Astrocyte of the spinal cord (primary cell): ENCODE data around the gene ELK4.
"Not testable (repeated sequence)": the region's sequence is repeated elsewhere in the genome, so short reads cannot be mapped to it uniquely, and the experiment has no call there.

Source experiments
- DNase-seq: peaks from one replicate; pipeline ENCODE4 v3.0.0; 2011; ENCODE audit warnings: low read depth, low spot score
- H3K4me3 ChIP-seq: 2 replicates; pipeline ENCODE4 v1.5.1; 2011; ENCODE audit warnings: low read depth, mild to moderate bottlenecking, low read length, moderate library complexity
- in situ Hi-C: cut with HindIII; loops from 2 replicates; pipeline ENCODE4 v1.10.0; 2017; ENCODE audit warnings: low sequenced_read_pairs
- TF ChIP-seq, protein P1 (sequence below): IDR thresholded peaks from 2 replicates; pipeline ENCODE4 v1.5.1; 2012; ENCODE audit warnings: low read depth, mild to moderate bottlenecking, low read length, inconsistent platforms

The ELK4 gene

DNA sequence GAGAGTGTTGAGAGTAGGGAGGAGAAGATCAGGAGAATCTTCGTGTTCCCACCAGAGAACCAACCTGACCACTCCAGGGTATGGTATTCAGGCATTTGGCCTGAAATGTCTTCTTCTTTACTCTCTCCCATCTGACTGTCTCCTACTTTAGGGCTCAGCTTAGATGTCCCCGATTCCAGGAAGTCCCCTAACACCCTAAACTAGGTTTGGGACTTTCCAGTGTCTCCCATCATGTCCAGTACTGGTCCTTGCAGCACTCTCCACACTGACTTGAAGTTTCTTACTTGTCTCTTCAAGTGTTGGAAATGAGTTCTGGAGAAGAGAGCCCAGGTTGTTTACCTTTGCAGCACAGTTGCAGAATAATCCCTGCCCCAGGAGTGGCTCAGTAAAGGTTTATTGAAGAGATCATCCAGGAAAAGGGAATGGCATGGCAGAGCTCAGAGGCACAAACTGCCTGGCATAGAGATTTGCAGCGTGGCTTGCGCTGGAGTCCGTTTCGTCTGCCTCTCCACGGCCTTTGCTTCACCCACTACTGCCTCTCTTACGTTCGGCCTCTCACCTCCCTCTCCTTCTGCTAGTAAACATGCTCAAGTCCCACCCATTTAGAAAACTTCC lies 6.2 kb upstream of the ELK4 start:
- TF ChIP-seq, protein P1, sequence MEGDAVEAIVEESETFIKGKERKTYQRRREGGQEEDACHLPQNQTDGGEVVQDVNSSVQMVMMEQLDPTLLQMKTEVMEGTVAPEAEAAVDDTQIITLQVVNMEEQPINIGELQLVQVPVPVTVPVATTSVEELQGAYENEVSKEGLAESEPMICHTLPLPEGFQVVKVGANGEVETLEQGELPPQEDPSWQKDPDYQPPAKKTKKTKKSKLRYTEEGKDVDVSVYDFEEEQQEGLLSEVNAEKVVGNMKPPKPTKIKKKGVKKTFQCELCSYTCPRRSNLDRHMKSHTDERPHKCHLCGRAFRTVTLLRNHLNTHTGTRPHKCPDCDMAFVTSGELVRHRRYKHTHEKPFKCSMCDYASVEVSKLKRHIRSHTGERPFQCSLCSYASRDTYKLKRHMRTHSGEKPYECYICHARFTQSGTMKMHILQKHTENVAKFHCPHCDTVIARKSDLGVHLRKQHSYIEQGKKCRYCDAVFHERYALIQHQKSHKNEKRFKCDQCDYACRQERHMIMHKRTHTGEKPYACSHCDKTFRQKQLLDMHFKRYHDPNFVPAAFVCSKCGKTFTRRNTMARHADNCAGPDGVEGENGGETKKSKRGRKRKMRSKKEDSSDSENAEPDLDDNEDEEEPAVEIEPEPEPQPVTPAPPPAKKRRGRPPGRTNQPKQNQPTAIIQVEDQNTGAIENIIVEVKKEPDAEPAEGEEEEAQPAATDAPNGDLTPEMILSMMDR: no peak
- in situ Hi-C loops: no loop called here
- H3K4me3 ChIP-seq: no peak overlapping the region
- DNase-seq: no peak

DNA sequence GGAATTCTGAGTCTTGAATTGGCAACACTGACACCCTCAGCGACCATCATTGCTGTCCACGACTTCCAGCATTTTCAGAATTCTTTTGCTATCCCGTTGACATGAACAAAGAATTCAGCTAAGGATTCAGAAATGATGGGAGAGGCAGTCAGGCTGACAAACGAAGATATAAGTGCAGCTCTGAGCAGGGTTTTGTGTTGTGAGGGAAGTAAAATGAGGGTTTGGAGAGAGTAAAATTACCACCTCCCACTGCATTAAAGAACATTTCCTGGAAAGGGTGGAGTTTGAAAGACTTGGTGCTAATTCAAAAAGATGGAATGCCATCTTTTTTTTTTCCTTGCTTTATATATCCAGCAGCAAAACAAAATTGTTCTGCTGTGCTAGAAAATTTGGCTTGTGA lies 4.9 kb upstream of the ELK4 start:
- DNase-seq: no peak
- in situ Hi-C loops: no loop called here
- no peak overlapping the region for H3K4me3 ChIP-seq
- TF ChIP-seq, protein P1: no peak

DNA sequence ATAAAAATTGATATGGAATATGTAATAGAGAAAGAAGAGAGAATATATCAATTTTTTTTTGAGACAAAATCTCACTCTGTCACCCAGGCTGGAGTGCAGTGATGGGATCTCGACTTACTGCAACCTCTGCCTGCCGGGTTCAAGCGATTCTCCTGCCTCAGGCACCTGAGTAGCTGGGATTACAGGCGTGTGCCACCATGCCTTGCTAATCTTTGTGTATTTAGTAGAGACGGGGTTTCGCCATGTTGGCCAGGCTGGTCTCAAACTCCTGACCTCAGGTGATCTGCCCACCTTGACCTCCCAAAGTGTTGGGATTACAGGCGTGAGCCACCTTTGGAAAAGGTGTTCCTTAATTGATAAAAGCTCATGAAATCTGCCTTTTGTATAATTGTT lies 4.3 kb upstream of the ELK4 start:
- DNase-seq, H3K4me3 ChIP-seq, in situ Hi-C loops: not testable (repeated sequence)

DNA sequence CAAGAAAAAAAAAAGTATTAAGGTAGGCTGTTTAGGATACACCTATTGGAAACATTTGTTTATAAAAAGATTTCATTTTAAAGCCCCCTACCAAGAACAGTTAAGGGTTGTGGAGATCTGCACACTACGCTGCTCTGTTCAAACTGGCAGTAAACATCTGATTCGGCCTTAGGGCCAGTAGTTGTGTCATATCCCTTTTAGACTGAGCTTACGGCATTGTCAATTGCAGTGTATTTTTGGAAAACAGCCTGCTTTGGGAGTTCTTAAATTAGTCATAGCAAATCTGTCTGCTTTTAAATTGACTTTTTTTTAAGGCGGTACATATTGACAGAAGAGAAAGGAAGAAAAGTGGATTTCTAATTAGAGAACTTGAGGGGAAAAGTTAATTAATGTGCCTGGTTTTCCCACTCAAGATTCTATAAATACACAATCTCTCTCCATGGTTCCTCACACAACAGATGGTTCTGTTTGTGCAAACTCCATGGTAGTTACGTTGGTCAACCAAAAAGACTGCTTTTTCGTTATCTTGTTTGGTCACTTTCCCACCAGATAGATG lies 1.7 kb upstream of the ELK4 start:
- in situ Hi-C loops: no loop called here

DNA sequence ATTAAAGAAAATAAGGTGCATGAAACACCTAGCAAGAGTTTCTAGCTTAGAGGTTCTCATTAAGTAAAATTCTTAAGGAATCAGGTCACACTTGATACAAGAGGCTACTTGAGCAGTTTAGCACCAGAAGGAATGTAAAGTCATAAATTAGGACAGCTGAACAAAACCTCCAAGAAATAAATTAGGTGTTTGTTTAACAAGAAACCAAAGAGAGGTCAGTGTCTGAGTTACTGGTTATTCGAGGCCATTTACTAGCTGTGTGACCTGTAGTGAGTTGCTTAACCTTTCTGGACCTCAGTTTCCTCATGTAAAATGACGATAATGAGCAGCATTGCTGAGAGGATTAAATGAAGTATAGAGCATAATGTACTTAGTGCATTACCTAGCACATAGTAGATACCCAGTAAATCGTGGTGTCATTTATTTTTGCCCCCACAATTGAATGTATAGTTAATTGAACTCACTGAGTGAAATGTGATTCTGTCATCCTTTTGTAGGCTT lies 908 bp upstream of the ELK4 start:
- DNase-seq: no peak
- in situ Hi-C loops: no loop called here
- TF ChIP-seq, protein P1: no peak
- H3K4me3 ChIP-seq: peak overlapping the region; percentile 80

More for the DNA sequence above, 1.7 kb upstream of the ELK4 start:
- no peak for DNase-seq
- H3K4me3 ChIP-seq: no peak overlapping the region
- TF ChIP-seq, protein P1: no peak

DNA sequence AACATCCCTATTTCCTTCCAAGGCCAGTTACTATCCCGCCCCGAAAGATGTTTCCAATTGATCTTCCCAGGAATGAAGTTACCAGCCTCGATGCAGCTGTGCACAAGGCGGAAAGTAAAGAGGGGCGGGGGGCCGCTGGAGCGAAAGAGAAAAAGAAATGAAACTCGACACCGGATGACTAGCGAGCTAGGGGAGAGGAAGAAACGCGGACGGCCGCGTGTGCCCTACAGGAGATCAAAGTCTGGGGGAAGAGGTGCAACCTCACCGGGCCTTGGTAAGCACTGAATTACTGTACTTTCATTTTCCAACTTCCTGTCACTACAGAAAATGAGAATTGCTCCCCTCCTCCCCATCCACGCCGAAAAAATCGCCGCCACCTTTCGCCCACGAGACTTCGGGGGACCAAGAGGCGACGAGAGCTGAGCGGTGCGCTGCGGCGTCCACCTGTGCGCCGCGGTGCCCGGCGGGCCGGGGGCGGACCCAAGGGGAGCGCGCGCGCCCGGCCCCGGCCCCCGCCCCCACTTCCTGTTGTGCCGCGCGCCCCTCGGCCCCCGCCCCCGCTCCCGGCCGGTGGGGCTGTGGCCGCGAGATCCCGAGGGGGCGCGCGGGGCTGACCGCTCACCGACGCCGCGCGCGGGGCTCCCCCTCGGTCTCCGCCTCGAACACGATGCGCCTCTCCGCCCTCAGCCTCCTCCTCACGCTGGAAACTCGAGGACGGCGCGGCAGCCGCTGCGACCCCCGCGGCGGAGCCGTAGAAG lies 622 bp downstream of the ELK4 start:
- peak overlapping the region; percentile 80 for H3K4me3 ChIP-seq
- in situ Hi-C loops: no loop called here
- TF ChIP-seq, protein P1: no peak
- DNase-seq: peak; percentile 87

DNA sequence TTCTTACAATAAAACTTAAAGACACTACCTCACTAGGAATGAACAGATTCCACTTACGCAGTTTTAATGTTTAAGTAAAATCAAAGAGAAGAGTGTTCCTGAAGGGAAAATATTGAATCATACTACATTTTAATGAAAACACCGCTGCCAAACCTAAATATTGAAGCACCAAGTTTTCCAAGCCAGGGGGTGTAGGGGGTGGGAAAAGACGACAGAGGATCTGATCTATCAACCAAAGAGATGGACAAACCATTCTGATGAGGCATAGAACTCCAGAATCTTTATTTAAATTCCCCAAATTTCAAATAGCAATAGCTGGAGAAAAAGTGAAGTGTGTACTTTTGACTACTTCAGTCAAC lies 1.2 kb downstream of the ELK4 start:
- DNase-seq: no peak
- in situ Hi-C loops: no loop called here
- peak overlapping the region; percentile 80 for H3K4me3 ChIP-seq
- TF ChIP-seq, protein P1: no peak
